Neural cell (in vitro differentiated cells): ENCODE measurements around the gene AFG1L. TPM values are rescaled to one million over a fixed set of nuclear protein-coding genes. Genes with fewer than 3 reads are reported as not detected.

Experiments
- H2AFZ ChIP-seq: fragments of 200-600, 300-800 bp; sonication (generic), shearing (Covaris generic); 2 replicates; pipeline ENCODE4 v1.6.0; 2014; ENCODE audit warnings: low read depth, mild to moderate bottlenecking, antibody characterized with exemption, low read length, moderate library complexity
- H3F3A ChIP-seq: fragments of 200-600 bp; shearing (Covaris generic); 2 replicates; pipeline ENCODE4 v1.6.1; 2016; ENCODE audit warnings: mild to moderate bottlenecking, moderate library complexity, mixed read lengths, antibody characterized with exemption, low read length; ENCODE audit not compliant: insufficient read depth, poor library complexity, severe bottlenecking
- H3K27ac ChIP-seq: fragments of 200-600, 300-800 bp; sonication (generic), shearing (Covaris generic); 2 replicates; pipeline ENCODE4 v1.5.1; 2014; ENCODE audit warnings: mild to moderate bottlenecking, low read length, moderate library complexity
- H3K27me3 ChIP-seq: fragments of 300-800, 200-600 bp; sonication (generic), shearing (Covaris generic); 2 replicates; pipeline ENCODE4 v1.6.0; 2014; ENCODE audit warnings: mild to moderate bottlenecking, low read depth, low read length, moderate library complexity; ENCODE audit not compliant: insufficient read depth
- H3K36me3 ChIP-seq: fragments of 300-800, 200-600 bp; sonication (generic), shearing (Covaris generic); 2 replicates; pipeline ENCODE4 v1.5.1; 2014; ENCODE audit warnings: mild to moderate bottlenecking, antibody characterized with exemption, low read length, moderate library complexity; ENCODE audit not compliant: insufficient read depth
- H3K4me2 ChIP-seq: fragments of 300-800, 200-600 bp; sonication (generic), shearing (Covaris generic); 2 replicates; pipeline ENCODE4 v1.6.0; 2014; ENCODE audit warnings: mild to moderate bottlenecking, low read length
- H3K4me3 ChIP-seq: fragments of 300-800, 200-600 bp; sonication (generic), shearing (Covaris generic); 2 replicates; pipeline ENCODE4 v1.5.1; 2014; ENCODE audit warnings: mild to moderate bottlenecking, low read length, moderate library complexity
- H3K79me2 ChIP-seq: fragments of 200-600 bp; shearing (Covaris generic); replicated peaks from 2 replicates; pipeline ENCODE4 v1.6.0; 2014; ENCODE audit warnings: mild to moderate bottlenecking, low read length, moderate library complexity; ENCODE audit not compliant: insufficient read depth
- H3K9ac ChIP-seq: fragments of 300-800, 200-600 bp; sonication (generic), shearing (Covaris generic); 2 replicates; pipeline ENCODE4 v1.6.1; 2016; ENCODE audit warnings: mild to moderate bottlenecking, low read length, mixed read lengths
- H3K9me2 ChIP-seq: fragments of 200-600 bp; shearing (Covaris generic); 2 replicates; pipeline ENCODE4 v1.6.1; 2016; ENCODE audit warnings: mild to moderate bottlenecking, low read length, mixed read lengths; ENCODE audit not compliant: insufficient read depth
- H3K9me3 ChIP-seq: fragments of 200-600, 300-800 bp; sonication (generic), shearing (Covaris generic); 2 replicates; pipeline ENCODE4 v1.6.1; 2016; ENCODE audit warnings: mild to moderate bottlenecking, mixed run types, low read length, moderate library complexity, mixed read lengths
- H4K20me1 ChIP-seq: fragments of 200-600 bp; shearing (Covaris generic); 2 replicates; pipeline ENCODE4 v1.6.1; 2016; ENCODE audit warnings: mild to moderate bottlenecking, mixed run types; ENCODE audit not compliant: insufficient read depth
- CTCF ChIP-seq: fragments of 450-650 bp; IDR thresholded peaks from 2 replicates; pipeline ENCODE4 v1.5.1; 2014; ENCODE audit warnings: antibody characterized with exemption, mild to moderate bottlenecking, moderate library complexity; ENCODE audit not compliant: poor library complexity, severe bottlenecking
- EP300 ChIP-seq: fragments of 450-650 bp; conservative IDR thresholded peaks from 2 replicates; pipeline ENCODE4 v1.6.1; 2014; ENCODE audit warnings: antibody characterized with exemption, mild to moderate bottlenecking, moderate library complexity; ENCODE audit not compliant: poor library complexity, severe bottlenecking
- EZH2 ChIP-seq: fragments of 200-600, 300-800 bp; shearing (Covaris generic), sonication (generic); IDR thresholded peaks from 2 replicates; pipeline ENCODE4 v1.6.1; 2014; ENCODE audit warnings: antibody characterized with exemption, low read length, borderline replicate concordance, mild to moderate bottlenecking; ENCODE audit not compliant: insufficient read depth, poor library complexity, severe bottlenecking
- MXI1 ChIP-seq: fragments of 450-650 bp; conservative IDR thresholded peaks from 2 replicates; pipeline ENCODE4 v1.6.1; 2014; ENCODE audit warnings: antibody characterized with exemption, mild to moderate bottlenecking; ENCODE audit not compliant: poor library complexity, severe bottlenecking
- POLR2AphosphoS5 ChIP-seq: IDR thresholded peaks from 2 replicates; pipeline ENCODE4 v1.6.1; 2012
- RAD21 ChIP-seq: fragments of 450-650 bp; conservative IDR thresholded peaks from 2 replicates; pipeline ENCODE4 v1.6.1; 2014; ENCODE audit warnings: antibody characterized with exemption, mild to moderate bottlenecking, moderate library complexity
- REST ChIP-seq: IDR thresholded peaks from 2 replicates; pipeline ENCODE4 v1.6.1; 2012; ENCODE audit warnings: borderline replicate concordance
- SMC3 ChIP-seq: fragments of 450-650 bp; conservative IDR thresholded peaks from 2 replicates; pipeline ENCODE4 v1.6.1; 2014; ENCODE audit warnings: antibody characterized with exemption, mild to moderate bottlenecking, moderate library complexity; ENCODE audit not compliant: poor library complexity
- TAF1 ChIP-seq: IDR thresholded peaks from 2 replicates; pipeline ENCODE4 v1.6.1; 2012; ENCODE audit warnings: low read depth
- polyA plus RNA-seq: library from polyadenylated mRNA; depleted of rRNA; stranded (reverse); fragments of >200 nt; gene quantifications from 2 replicates; pipeline ENCODE4 v1.2.3, GENCODE V29; 2014

Gene AFG1L
- polyA plus RNA-seq, 1 donor from 2014 or later, result 3.3 TPM

GRCh38 chr6:108454356-108454755 is 159.5 kb downstream of the AFG1L start:
- H3K36me3 ChIP-seq, result no peaks in the 10 kb centered on the region
- H3K9me3 ChIP-seq, result no peaks in the 10 kb centered on the region
- H3F3A ChIP-seq, result no peaks in the 10 kb centered on the region
- H3K9ac ChIP-seq, result no peak overlapping the region
- no peak overlapping the region for H2AFZ ChIP-seq
- H3K79me2 ChIP-seq, result no peaks in the 10 kb centered on the region
- no peak overlapping the region for H3K4me3 ChIP-seq
- H4K20me1 ChIP-seq, result no peaks in the 10 kb centered on the region
- H3K4me2 ChIP-seq, result no peak overlapping the region
- no peak for TF ChIP-seq EZH2
- TF ChIP-seq SMC3, result no peak
- no peak for TF ChIP-seq MXI1
- TF ChIP-seq TAF1, result no peak
- no peak for TF ChIP-seq RAD21
- no peak for TF ChIP-seq CTCF
- TF ChIP-seq REST, result no peak
- no peak for TF ChIP-seq POLR2AphosphoS5
- no peak for TF ChIP-seq EP300
- H3K9me2 ChIP-seq, result no peaks in the 10 kb centered on the region
- no peaks in the 10 kb centered on the region for H3K27me3 ChIP-seq
- H3K27ac ChIP-seq, result no peak overlapping the region

- no peaks in the 10 kb centered on the region for H3F3A ChIP-seq
- H3K27me3 ChIP-seq, result no peaks in the 10 kb centered on the region
- H3K27ac ChIP-seq, result no peak overlapping the region
- H3K4me2 ChIP-seq, result no peak overlapping the region
- H3K9me3 ChIP-seq, result no peaks in the 10 kb centered on the region
- no peak overlapping the region for H2AFZ ChIP-seq
- TF ChIP-seq POLR2AphosphoS5 (no peak), RAD21 (no peak)
- no peaks in the 10 kb centered on the region for H3K36me3 ChIP-seq
- H3K9me2 ChIP-seq, result no peaks in the 10 kb centered on the region
- no peak overlapping the region for H3K4me3 ChIP-seq
- H3K79me2 ChIP-seq, result no peaks in the 10 kb centered on the region
- H3K9ac ChIP-seq, result no peak overlapping the region
- no peaks in the 10 kb centered on the region for H4K20me1 ChIP-seq
Observed at GRCh38 chr6:108455688-108456087, 160.8 kb downstream of the AFG1L start.

GRCh38 chr6:108463784-108464183 is 168.9 kb downstream of the AFG1L start:
- H3K36me3 ChIP-seq, result no peaks in the 10 kb centered on the region
- H3K9me3 ChIP-seq, result no peaks in the 10 kb centered on the region
- no peaks in the 10 kb centered on the region for H3K79me2 ChIP-seq
- no peak overlapping the region for H3K4me2 ChIP-seq
- H3F3A ChIP-seq, result no peaks in the 10 kb centered on the region
- H3K27me3 ChIP-seq, result no peaks in the 10 kb centered on the region
- H3K9me2 ChIP-seq, result no peaks in the 10 kb centered on the region
- H3K9ac ChIP-seq, result no peak overlapping the region
- H4K20me1 ChIP-seq, result no peaks in the 10 kb centered on the region
- H2AFZ ChIP-seq, result no peak overlapping the region
- TF ChIP-seq MXI1 (no peak), REST (no peak), RAD21 (no peak), EP300 (no peak), POLR2AphosphoS5 (no peak), EZH2 (no peak), TAF1 (no peak), CTCF (no peak)
- H3K4me3 ChIP-seq, result no peak overlapping the region
- H3K27ac ChIP-seq, result no peak overlapping the region
